Lower leg skin (tissue), 4 donors: ENCODE results near the gene ELAVL2. TPM values are rescaled to one million over a fixed set of nuclear protein-coding genes. Genes with fewer than 3 reads are reported as not detected.

Source experiments
- DNase-seq, 2 donors: peaks; one replicate each; pipeline ENCODE4 v3.0.0-alpha.2; 2019; ENCODE audit warnings: low spot score in 2 of 2
- H3K4me3 ChIP-seq: fragments of 200-600 bp; sonication (generic); 2 replicates; pipeline ENCODE4 v1.5.1; 2017; ENCODE audit warnings: mild to moderate bottlenecking, low read depth; ENCODE audit not compliant: poor library complexity, severe bottlenecking
- CTCF ChIP-seq, 3 donors: fragments of 450-650 bp; IDR thresholded peaks; one replicate each; pipeline ENCODE4 v1.5.1; 2016; ENCODE audit warnings: antibody characterized with exemption in 3 of 3, mild to moderate bottlenecking in 3 of 3, moderate library complexity in 2 of 3
- POLR2A ChIP-seq, 2 donors: fragments of 450-650 bp; IDR thresholded peaks; one replicate each; pipeline ENCODE4 v1.6.1; 2016 to 2017; ENCODE audit warnings: antibody characterized with exemption in 2 of 2, mild to moderate bottlenecking in 1 of 2, moderate library complexity in 1 of 2
- WGBS, 2 donors: methylation state at CpG; one replicate each; pipeline ENCODE4 v1.1.5; 2018; 5-methylcytosine and 5-hydroxymethylcytosine counted together
- intact Hi-C: fragments of 100-400 bp; cut with DNase I; formaldehyde crosslinking; loops from one replicate; pipeline ENCODE4 v1.15.0; 2023; ENCODE audit warnings: low total_unique reads
- total RNA-seq, 4 donors: library from RNA; depleted of rRNA; stranded (reverse); fragments of >200 nt; gene quantifications; one replicate each; pipeline ENCODE4 v1.1.0, GENCODE V29; 2016

Gene ELAVL2
- total RNA-seq, 4 donors from 2014 or later = 0.11 to 1.3 (median 0.42) TPM

GRCh38 chr9:23849379-23850035, 23.5 kb upstream of the ELAVL2 start:
- no peak overlapping the region for H3K4me3 ChIP-seq

GRCh38 chr9:23842565-23843129, 16.6 kb upstream of the ELAVL2 start:
- intact Hi-C loops = no loop called here
- TF ChIP-seq CTCF (IDR thresholded peaks at IDR 0.05) = no peak
- WGBS, 2 donors = 46 to 53% methylated on average over 1 of the region's 1 CpG
- H3K4me3 ChIP-seq = no peak overlapping the region
- no peak for DNase-seq

More at GRCh38 chr9:23849379-23850035, 23.5 kb upstream of the ELAVL2 start:
- TF ChIP-seq CTCF (IDR thresholded peaks at IDR 0.05) (no peak), POLR2A (IDR thresholded peaks at IDR 0.05) (no peak)
- 12 to 13% methylated on average over 11 of the region's 11 CpGs for WGBS, 2 donors
- intact Hi-C loops = no loop called here
- DNase-seq = no peak

- no peak for DNase-seq
- 51 to 53% methylated on average over 2 of the region's 2 CpGs for WGBS, 2 donors
- no peak for TF ChIP-seq POLR2A (IDR thresholded peaks at IDR 0.05)
- TF ChIP-seq CTCF (IDR thresholded peaks at IDR 0.05) = no peak
- intact Hi-C loops = no loop called here
- H3K4me3 ChIP-seq = no peak overlapping the region
Observed at GRCh38 chr9:23841304-23841703, 15.3 kb upstream of the ELAVL2 start.

GRCh38 chr9:23837038-23837437, 11.0 kb upstream of the ELAVL2 start:
- intact Hi-C loops = no loop called here
- no peak for DNase-seq
- WGBS, 2 donors = 60 to 72% methylated on average over 5 of the region's 5 CpGs
- no peak overlapping the region for H3K4me3 ChIP-seq
- TF ChIP-seq CTCF (IDR thresholded peaks at IDR 0.05) (no peak), POLR2A (IDR thresholded peaks at IDR 0.05) (no peak)

GRCh38 chr9:23830929-23831730, 5.1 kb upstream of the ELAVL2 start:
- WGBS, 2 donors = 2 to 4% methylated on average over 28 of the region's 28 CpGs
- H3K4me3 ChIP-seq = no peak overlapping the region
- no peak for TF ChIP-seq POLR2A (IDR thresholded peaks at IDR 0.05)
- no peak for TF ChIP-seq CTCF (IDR thresholded peaks at IDR 0.05)
- DNase-seq = no peak
- intact Hi-C loops = no loop called here
